HG02970 (cell line): Measurements from ENCODE around the gene EPB41.

ENCODE experiments used
- ATAC-seq: cut with Tn5 transposase; IDR thresholded peaks from one replicate; pipeline ENCODE4 v1.9.1; 2021; ENCODE audit warnings: mild to moderate bottlenecking, moderate library complexity, moderate number of reproducible peaks; ENCODE audit not compliant: unreplicated experiment, low FRiP score

The EPB41 gene

DNA sequence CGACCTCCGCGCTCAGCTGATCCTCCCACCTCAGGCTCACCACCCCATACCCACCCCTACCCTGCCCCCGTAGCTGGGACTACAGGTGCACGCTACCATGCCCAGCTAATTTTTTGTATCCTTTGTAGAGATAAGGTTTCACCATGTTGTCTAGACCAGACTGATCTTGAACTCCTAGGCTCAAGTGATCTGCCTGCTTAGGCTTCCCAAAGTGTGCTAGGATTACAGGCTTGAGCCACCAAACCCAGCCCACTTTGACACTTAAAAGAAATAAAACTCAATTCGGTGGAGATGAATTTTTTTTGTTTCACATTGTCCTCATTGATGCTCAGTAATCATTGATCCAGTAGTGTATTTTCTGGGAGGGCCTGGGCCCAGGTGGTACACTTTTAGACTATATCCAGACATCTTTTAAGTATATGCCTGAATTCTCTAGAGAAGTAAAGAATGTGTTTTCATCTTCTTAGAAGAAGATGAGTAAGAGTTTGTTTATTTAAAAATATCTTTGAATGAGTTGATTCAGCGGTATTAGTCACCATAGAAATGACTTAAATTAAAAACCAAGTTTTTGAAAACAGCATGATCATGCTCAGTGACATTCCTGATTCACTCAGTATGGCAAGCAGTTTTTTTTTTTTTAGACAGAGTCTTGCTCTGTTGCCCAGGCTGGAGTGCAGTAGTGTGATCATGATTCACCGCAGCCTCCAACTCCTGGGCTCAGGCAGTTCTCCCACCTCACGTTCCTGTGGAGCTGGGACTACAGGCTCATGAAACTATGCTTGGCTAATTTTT lies 57.8 kb downstream of the EPB41 start:
- ATAC-seq, result no peak

DNA sequence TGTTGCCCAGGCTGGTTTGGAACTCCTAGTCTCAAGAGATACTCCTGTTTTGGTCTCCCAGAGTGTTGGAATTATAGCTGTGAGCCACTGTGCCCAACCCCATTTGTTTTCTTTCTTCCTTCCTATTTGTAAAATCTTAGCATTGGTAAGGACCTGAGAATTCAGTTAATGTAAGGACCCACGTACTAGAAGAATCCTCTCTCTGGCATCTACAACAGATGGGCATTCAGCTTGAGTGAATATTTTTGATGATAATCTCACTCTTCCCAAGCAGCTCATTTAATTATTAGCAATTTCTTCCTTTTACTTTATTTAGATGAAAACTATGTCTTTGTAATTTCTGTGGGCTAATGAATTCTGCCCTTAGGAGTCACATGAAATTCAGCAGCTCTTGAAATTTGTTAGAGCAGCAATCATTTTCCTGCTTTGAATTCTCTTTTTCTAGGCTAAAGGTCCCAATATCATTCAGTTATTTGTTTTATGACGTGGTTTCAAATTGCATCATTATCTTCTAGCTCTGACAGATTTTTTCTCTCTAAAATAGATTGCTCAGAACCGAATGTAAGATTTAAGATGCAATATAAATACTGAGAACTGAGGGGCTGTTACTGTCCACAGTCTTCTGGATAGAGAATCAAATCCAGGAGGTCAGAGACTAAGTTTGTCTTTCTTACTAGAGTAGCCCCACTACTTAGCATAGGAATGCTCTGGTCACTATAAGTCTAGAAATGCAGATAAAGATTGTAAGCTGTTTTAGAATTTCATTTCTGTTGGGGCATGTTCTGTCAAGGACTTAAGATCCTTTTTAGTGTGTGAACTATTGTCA lies 59.4 kb downstream of the EPB41 start:
- ATAC-seq, result no peak

DNA sequence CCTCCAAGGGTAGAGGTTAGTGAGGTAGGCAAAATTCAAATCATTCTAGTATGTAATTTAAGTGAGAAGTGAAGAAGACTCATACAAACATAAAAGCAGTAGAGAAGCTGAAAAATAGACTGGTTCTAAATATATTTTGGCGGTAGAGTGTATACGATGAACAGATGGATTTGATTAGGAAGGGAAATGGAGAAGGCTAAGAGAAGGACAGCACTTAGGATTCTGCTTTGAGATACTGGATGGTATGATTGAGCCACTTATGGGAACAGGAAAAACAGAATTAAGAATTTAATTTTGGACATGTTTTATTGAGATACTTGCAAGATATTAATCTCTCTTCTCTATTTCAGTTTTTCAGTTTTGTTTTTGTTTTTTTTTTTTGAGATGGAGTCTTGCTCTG lies 60.1 kb downstream of the EPB41 start:
- ATAC-seq, result no peak

GRCh38 chr1:28976248-28976647 lies 61.9 kb downstream of the EPB41 start:
- no peak for ATAC-seq

- no peak for ATAC-seq
Measured at GRCh38 chr1:28981210-28981609, 66.8 kb downstream of the EPB41 start.

DNA sequence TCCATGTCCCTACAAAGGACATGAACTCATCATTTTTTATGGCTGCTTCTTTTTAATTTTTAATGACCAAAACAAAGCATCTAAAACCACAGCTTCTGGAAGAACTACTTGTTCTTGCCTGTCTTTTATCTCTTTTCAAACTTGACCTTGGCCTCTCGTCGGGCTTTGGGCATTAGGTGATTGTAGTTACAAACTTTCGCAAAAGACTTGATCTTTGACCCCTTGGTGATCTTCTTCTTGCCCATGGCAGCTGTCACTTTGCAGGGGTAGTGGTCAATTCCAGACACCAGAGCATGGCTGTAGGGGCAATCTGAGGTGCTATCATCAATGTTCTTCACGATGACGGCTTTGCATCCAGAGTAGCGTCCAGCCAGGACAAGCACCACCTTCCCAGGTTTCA lies 67.8 kb downstream of the EPB41 start:
- ATAC-seq, result no peak

DNA sequence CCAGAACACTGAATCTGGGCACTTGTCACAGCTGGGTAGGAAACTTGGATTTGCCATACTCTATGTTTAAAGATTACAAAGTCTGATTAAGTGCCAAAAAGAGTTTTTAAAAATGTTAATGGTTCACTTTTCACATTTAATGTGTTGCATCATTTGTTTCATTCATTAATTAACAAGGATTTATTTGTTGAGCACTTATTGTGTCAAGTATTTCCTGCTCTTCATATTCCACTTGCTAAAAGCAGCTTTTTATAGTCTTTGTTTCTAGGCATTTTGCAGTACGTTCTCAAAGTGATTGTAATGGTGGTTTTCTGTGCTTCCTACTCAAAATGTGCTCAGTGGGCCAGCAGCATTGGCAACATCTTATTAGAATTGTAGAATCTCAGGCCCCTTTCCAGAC lies 68.7 kb downstream of the EPB41 start:
- no peak for ATAC-seq

DNA sequence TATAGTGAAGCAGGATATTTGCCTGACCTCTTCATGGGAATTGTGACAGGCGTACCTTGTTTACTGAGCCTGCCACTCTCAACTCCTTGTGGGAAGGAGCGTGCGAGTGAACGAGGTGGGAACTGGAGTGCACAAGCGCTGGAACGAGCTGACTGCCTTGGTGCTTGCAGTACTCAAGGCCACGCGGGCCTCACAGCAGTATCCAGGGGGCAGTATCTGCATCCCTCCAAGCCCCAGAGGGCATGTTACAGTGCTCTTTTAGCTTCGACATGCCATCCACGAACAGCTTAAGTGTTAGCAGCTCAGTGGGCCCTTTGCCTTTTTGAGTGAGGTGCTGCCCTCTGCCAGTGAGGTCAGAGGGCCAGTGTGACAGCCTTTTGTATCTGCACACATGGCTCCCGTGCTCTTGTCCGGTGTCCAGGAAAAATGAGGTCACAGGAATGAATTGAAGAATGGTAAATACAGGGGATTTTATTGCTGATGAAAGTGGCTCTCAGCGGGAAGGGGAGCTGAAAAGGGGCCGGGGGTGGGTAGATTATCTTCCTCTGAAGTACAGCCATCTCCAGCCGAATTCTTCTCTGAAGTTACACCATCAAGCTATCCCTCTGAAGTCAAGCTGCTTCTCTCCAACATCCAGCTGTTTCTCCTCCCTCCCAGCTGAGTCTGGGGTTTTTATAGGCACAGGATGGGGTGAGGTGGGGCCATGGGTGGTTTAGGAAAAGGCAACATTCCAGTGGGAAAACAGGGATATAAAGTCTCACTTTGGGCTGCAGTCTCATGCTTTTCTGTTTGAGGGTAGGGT lies 69.3 kb downstream of the EPB41 start:
- no peak for ATAC-seq

GRCh38 chr1:28984311-28984684 lies 69.9 kb downstream of the EPB41 start:
- ATAC-seq, result no peak

DNA sequence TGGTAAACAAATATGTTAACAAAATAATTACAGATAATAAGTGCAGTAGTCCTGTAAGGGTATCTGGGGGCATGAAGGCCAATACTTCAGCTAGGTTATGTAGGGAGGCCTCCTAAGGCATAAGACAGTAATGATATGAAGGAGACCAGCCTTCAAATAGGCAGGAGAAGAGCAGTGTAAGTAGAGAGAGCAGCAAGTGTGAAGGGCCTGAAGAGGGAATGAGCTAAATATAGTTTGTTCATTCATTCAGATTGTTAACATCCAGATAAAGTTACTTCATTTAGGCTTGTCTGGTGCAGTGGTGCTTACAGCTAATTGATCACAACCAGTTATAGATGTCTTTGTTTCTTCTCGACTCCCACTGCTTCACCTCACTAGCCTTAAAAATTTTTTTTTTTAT lies 71.1 kb downstream of the EPB41 start:
- ATAC-seq, result no peak

- ATAC-seq, result no peak
Measured at GRCh38 chr1:28986306-28986910, 72.0 kb downstream of the EPB41 start.

GRCh38 chr1:29002792-29003191 lies 88.4 kb downstream of the EPB41 start:
- ATAC-seq, result no peak

GRCh38 chr1:29004288-29004687 lies 89.9 kb downstream of the EPB41 start:
- ATAC-seq, result no peak

- no peak for ATAC-seq
Measured at GRCh38 chr1:29004798-29005197, 90.4 kb downstream of the EPB41 start.

GRCh38 chr1:29011775-29012174 lies 97.4 kb downstream of the EPB41 start:
- no peak for ATAC-seq

DNA sequence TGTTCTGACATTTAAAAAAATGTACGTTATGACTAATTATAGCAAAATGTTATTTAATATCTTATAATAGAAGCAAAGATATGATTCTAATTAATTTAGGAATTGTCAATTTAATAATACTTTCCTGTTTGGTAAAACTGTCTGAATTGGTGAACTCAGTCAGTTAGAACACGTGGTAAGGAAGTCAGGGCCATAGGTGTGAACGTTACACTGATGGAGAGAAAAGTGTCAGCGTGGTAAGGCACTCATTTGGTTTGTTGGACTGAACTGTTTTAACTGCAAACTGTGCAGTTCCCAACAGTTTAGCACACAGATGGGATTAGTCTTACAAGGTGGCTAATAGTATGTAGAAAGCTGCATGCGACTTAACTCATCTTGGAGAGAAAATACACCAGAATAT lies 102.9 kb downstream of the EPB41 start:
- ATAC-seq, result no peak

DNA sequence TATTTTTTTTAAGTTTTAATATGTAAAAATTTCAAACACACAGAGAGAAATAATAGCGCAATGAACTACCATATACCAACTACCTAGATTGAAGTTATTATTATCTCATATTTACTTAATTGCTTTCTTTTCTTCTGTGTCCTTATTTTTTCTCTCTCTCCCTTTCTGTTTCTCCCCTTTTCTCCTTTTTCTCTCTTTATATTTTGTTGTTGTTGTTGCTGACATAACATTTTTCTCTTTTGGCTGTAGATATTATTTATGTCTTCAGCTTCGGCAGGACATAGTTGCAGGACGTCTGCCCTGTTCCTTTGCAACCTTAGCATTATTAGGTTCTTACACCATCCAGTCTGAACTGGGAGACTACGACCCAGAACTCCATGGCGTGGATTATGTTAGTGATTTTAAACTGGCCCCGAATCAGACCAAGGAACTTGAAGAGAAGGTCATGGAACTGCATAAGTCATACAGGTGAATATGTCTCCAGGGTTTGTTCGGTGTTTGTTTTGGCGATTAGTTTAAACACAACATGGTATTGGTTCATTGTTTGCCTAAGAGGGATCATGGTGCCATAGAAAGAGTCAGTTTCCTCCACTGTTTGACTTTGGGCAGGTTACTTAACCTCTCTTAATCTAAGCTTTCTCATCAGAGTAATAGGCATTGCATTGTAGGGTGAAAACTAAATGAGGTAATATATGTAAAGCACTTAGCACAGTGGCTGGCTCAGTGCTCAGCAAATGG lies 103.8 kb downstream of the EPB41 start:
- ATAC-seq, result no peak

DNA sequence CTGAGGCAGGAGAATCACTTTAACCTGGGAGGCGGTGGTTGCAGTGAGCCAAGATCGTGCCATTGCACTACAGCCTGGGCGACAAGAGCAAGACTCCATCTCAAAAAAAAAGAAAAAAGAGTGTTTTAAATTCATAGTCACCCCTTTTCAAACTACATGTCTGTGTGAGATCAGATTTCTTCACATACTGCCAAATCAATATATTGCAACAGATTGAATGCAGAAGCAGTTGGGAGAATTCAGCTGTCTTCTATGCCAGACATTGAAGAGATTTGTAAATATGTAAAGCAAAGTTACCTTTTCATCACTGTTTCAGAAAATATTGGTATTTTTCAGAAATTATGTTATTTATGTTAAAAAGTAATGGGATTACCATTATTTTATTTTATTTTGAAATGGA lies 108.3 kb downstream of the EPB41 start:
- ATAC-seq, result no peak

GRCh38 chr1:29029667-29030066 lies 115.3 kb downstream of the EPB41 start:
- no peak for ATAC-seq

- no peak for ATAC-seq
Measured at GRCh38 chr1:29032841-29033240, 118.5 kb downstream of the EPB41 start.
